ENCODE data around the gene LAMA3.

DNA sequence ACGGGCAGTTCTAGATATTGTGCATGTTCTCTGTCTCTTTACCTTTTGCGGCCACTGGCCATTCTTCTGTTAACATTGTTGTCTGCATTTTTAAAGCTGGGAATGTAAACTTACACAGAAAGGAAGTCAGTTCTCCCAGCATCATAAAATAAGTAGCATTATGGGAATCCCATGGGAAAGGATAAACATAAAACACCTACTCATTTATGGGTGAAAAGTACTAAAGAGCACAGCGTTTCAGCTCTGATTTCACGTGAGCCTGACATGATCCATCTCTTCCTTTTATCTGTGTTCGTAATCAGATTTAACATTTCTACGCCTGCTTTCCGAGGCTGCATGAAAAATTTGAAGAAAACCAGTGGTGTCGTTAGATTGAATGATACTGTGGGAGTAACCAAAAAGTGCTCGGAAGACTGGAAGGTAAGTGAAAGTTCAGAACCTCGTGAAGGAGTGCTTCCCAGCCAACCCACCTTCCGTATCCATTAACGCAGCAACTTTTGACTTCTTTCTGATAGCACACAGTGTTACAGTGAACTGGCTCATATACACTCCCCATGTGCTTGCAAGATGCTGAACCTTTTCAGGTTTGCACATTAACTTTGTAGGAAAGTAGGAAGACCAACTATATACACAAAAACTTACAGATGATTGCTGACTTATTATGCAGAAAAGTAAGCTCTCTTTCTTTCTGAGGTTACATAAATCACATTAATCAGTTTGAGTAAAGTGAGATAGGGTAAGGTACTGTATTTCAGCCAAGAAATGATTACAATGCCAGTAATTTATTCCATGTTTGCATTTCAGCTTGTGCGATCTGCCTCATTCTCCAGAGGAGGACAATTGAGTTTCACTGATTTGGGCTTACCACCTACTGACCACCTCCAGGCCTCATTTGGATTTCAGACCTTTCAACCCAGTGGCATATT, 238.8 kb downstream of the LAMA3 start:
- no peak for TF ChIP-seq CENPX (CRISPR knock-in tag; IDR thresholded peaks at IDR 0.05)
- TF ChIP-seq FOXK1 (CRISPR knock-in tag; IDR thresholded peaks at IDR 0.05; ENCODE audit: borderline replicate concordance, low read depth) = no peak
- TF ChIP-seq ZNF792 (CRISPR knock-in tag; IDR thresholded peaks at IDR 0.05) = no peak
- no peak for TF ChIP-seq TBP (CRISPR knock-in tag; IDR thresholded peaks at IDR 0.05)
- TF ChIP-seq THYN1 (CRISPR knock-in tag; IDR thresholded peaks at IDR 0.05; ENCODE audit: borderline replicate concordance, low read depth) = no peak
- TF ChIP-seq PLRG1 (conservative IDR thresholded peaks at IDR 0.05) = no peak
- TF ChIP-seq, protein P1, sequence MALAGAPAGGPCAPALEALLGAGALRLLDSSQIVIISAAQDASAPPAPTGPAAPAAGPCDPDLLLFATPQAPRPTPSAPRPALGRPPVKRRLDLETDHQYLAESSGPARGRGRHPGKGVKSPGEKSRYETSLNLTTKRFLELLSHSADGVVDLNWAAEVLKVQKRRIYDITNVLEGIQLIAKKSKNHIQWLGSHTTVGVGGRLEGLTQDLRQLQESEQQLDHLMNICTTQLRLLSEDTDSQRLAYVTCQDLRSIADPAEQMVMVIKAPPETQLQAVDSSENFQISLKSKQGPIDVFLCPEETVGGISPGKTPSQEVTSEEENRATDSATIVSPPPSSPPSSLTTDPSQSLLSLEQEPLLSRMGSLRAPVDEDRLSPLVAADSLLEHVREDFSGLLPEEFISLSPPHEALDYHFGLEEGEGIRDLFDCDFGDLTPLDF (CRISPR knock-in tag; IDR thresholded peaks at IDR 0.05) = no peak
- no peak for TF ChIP-seq CBX5 (CRISPR knock-in tag; IDR thresholded peaks at IDR 0.05; ENCODE audit: borderline replicate concordance)
- TF ChIP-seq ZKSCAN5 (CRISPR knock-in tag; IDR thresholded peaks at IDR 0.05) = no peak
- no peak for TF ChIP-seq ZNF879 (CRISPR knock-in tag; IDR thresholded peaks at IDR 0.05)
- TF ChIP-seq, protein P2, sequence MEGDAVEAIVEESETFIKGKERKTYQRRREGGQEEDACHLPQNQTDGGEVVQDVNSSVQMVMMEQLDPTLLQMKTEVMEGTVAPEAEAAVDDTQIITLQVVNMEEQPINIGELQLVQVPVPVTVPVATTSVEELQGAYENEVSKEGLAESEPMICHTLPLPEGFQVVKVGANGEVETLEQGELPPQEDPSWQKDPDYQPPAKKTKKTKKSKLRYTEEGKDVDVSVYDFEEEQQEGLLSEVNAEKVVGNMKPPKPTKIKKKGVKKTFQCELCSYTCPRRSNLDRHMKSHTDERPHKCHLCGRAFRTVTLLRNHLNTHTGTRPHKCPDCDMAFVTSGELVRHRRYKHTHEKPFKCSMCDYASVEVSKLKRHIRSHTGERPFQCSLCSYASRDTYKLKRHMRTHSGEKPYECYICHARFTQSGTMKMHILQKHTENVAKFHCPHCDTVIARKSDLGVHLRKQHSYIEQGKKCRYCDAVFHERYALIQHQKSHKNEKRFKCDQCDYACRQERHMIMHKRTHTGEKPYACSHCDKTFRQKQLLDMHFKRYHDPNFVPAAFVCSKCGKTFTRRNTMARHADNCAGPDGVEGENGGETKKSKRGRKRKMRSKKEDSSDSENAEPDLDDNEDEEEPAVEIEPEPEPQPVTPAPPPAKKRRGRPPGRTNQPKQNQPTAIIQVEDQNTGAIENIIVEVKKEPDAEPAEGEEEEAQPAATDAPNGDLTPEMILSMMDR (CRISPR knock-in tag; IDR thresholded peaks at IDR 0.05) = no peak
- no peak for TF ChIP-seq ZNF780A (CRISPR knock-in tag; IDR thresholded peaks at IDR 0.05)
